Colonic mucosa (tissue), 4 donors: Measurements from ENCODE around the gene NAPA. TPM values are rescaled to one million over a fixed set of nuclear protein-coding genes. Genes with fewer than 3 reads are reported as not detected.

Experiments used
- DNase-seq: peaks from one replicate; pipeline ENCODE4 v3.0.0-alpha.2; 2020
- H3K27ac ChIP-seq: fragments of 200-600 bp; one replicate; pipeline ENCODE4 v1.8.0; 2021
- H3K27me3 ChIP-seq: fragments of 200-600 bp; one replicate; pipeline ENCODE4 v1.8.0; 2021
- H3K36me3 ChIP-seq: fragments of 200-600 bp; one replicate; pipeline ENCODE4 v1.8.0; 2021
- H3K4me1 ChIP-seq: fragments of 200-600 bp; one replicate; pipeline ENCODE4 v1.8.0; 2021; ENCODE audit warnings: mild to moderate bottlenecking
- H3K4me3 ChIP-seq: fragments of 200-600 bp; one replicate; pipeline ENCODE4 v1.8.0; 2021
- H3K9ac ChIP-seq, 2 donors: one replicate each; pipeline ENCODE4 v1.7.0; 2013; ENCODE audit warnings: control low read depth in 2 of 2, low read depth in 2 of 2, low read length in 2 of 2
- H3K9me3 ChIP-seq: fragments of 200-600 bp; one replicate; pipeline ENCODE4 v1.8.0; 2021
- intact Hi-C: fragments of 100-400 bp; cut with DNase I; formaldehyde crosslinking; loops from one replicate; pipeline ENCODE4 v1.14.1; 2022
- total RNA-seq, 2 donors: library from RNA; stranded (reverse); fragmentation: NEBNext Ultra II Directional in 1 of 2; extraction: Animal tissue kit (Norgen Biotek cat#: 25700) in 1 of 2; gene quantifications; one replicate each; pipeline ENCODE4 v1.2.1, GENCODE V29; 2021
- TF ChIP-seq, protein P1 (sequence below): fragments of 200-600 bp; IDR thresholded peaks from one replicate; pipeline ENCODE4 v1.8.0; 2022; ENCODE audit warnings: antibody characterized with exemption, mild to moderate bottlenecking
- donor health status: healthy.
- donor health status: DM: no; HTN: no; CAD: no.
- donor health status: DM: no; HTN: no; CAD: no.

NAPA gene
- total RNA-seq, 2 donors from 2014 or later = 111 to 115 TPM

DNA sequence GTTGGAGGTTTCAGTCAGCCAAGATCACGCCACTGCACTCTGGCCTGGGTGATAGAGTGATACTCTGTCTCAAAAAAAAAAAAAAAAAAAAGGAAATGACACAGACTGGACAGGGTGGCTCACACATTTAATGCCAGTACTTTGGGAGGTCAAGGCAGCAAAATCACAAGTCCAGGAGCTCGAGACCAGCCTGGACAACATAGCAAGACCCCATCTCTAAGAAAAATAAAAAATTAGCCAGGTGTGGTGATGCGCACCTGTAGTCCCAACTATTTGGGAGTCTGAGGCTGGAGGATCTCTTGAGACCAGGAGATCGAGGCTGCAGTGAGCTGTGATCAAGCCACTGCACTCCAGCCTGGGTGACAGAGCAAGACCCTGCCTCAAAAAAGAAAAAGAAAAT is 22.6 kb upstream of the NAPA start:
- intact Hi-C loops = no loop called here
- Histone ChIP-seq H3K9me3 (no peaks in the 10 kb centered on the region), H3K9ac (no peak overlapping the region), H3K4me1 (no peaks in the 10 kb centered on the region), H3K36me3 (no peaks in the 10 kb centered on the region), H3K27me3 (no peaks in the 10 kb centered on the region), H3K27ac (no peak overlapping the region), H3K4me3 (no peak overlapping the region)
- DNase-seq = no peak
- TF ChIP-seq, protein P1, sequence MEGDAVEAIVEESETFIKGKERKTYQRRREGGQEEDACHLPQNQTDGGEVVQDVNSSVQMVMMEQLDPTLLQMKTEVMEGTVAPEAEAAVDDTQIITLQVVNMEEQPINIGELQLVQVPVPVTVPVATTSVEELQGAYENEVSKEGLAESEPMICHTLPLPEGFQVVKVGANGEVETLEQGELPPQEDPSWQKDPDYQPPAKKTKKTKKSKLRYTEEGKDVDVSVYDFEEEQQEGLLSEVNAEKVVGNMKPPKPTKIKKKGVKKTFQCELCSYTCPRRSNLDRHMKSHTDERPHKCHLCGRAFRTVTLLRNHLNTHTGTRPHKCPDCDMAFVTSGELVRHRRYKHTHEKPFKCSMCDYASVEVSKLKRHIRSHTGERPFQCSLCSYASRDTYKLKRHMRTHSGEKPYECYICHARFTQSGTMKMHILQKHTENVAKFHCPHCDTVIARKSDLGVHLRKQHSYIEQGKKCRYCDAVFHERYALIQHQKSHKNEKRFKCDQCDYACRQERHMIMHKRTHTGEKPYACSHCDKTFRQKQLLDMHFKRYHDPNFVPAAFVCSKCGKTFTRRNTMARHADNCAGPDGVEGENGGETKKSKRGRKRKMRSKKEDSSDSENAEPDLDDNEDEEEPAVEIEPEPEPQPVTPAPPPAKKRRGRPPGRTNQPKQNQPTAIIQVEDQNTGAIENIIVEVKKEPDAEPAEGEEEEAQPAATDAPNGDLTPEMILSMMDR = no peak

DNA sequence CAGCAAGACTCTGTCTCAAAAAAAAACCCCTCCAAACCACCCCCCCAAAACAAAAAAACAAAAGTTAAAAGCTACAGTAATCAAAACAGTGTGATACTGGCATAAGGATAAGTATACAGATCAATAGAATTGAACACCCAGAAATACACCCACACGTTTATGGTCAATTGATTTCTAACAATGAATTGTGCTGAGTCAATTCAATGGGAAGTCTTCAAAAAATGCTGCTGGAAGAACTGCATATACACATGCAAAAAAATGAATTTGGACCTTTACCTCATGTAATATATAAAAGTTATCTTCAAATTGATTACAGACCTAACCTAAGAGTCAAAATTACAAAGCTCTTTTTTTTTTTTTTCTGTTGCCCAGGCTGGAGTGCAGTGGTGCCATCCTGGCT is 19.8 kb upstream of the NAPA start:
- Histone ChIP-seq H3K9me3 (no peaks in the 10 kb centered on the region), H3K27ac (no peak overlapping the region), H3K4me1 (no peaks in the 10 kb centered on the region), H3K4me3 (no peak overlapping the region), H3K36me3 (no peaks in the 10 kb centered on the region), H3K27me3 (no peaks in the 10 kb centered on the region), H3K9ac (no peak overlapping the region)
- intact Hi-C loops = no loop called here
- TF ChIP-seq, protein P1 = no peak
- no peak for DNase-seq

DNA sequence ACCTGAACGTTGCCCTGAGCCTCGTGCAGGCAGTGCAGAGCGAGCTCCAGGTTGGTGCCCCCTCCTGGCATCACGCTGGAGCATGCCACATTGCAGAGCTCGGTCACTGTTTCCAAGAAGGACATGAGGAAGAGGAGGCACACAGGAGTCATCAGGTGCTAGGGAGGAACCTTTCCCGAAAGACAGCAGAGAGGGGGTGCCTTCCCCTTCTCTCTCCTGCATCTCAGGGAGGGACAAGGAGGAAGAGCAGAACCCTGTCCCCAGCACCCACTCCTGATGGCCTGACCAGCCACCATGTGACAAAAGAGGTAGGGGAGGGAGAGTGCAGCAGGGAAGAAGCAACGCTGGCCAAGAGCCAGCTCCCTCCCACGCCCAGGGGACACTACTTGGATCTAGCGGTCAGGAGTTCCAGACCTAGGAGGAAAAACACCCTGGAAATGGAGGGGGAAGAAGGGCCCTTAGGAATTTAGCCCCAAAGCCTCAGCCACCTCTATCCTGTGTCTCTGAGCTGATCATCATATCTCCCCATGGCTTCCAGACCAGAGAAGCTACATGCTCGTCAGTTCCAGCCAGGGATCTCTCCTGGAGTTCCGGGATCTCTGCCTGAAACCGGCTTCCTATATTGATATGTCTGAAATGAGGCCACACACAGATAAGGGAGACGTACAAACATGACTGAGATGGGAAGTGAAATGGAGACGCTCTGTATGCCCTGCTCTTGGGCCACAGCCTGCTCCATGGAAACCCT is 17.0 kb upstream of the NAPA start:
- Histone ChIP-seq H3K9ac (no peak overlapping the region), H3K27ac (no peak overlapping the region), H3K4me3 (no peak overlapping the region), H3K27me3 (no peaks in the 10 kb centered on the region), H3K9me3 (no peaks in the 10 kb centered on the region), H3K36me3 (no peaks in the 10 kb centered on the region), H3K4me1 (no peaks in the 10 kb centered on the region)
- TF ChIP-seq, protein P1 = no peak
- DNase-seq = no peak
- intact Hi-C loops = no loop called here

DNA sequence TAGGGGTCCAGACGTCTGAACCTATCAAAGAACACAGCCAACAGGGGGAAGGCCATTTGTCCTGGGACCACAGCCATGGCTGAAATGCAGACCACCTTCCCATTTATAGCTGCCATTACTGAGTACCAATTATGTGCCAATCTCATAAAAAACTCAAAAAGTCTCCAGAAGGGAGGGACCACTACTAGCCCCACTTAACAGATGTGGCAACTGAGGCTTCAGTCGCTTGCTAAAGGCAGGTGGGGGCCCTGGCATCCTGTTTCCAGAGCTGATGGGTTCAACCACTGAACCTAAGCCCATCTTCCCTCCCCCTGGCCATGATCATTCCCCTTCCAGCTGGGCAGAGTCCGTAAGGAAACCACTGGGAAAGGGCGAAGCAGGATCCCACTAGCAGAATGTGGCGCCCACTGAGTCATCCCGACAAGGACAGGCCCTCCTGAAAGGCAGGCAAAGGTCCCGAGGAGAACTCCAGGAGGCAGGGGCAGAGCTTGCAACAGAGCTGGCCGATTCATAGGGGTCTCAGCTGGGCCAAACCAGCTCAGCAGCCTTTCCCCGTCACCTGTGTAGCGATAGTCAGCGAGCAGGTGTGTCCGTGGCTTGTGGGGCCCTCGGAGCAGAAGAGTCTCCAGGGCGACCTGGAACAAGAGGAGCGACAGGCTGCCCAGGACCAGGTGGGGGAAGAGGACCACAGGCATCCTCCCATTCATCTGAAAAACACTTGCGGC is 14.3 kb upstream of the NAPA start:
- Histone ChIP-seq H3K9ac (no peak overlapping the region), H3K4me3 (no peak overlapping the region), H3K27me3 (no peaks in the 10 kb centered on the region), H3K36me3 (no peaks in the 10 kb centered on the region), H3K4me1 (no peaks in the 10 kb centered on the region), H3K27ac (no peak overlapping the region), H3K9me3 (no peaks in the 10 kb centered on the region)
- intact Hi-C loops = no loop called here
- TF ChIP-seq, protein P1 = no peak
- no peak for DNase-seq

DNA sequence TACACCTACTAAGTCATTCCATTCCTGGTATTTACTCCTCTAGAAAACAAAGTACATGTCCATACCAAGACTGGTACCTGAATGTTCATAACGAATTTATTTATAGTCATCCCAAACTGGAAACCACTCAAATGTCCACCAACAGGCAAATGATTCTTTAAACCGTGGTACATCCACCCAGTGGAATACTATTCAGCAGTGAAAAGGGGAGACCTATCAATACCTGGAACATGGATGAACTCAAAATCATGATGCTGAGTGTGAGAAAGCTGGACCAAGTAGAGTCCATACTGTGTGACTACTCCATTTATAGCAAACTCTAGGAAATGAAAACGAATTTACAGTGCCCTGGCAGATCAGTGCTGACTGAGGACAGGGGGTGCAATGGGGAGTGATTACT is 11.9 kb upstream of the NAPA start:
- Histone ChIP-seq H3K4me1 (no peaks in the 10 kb centered on the region), H3K27ac (no peak overlapping the region), H3K27me3 (no peaks in the 10 kb centered on the region), H3K9me3 (no peaks in the 10 kb centered on the region), H3K36me3 (no peaks in the 10 kb centered on the region), H3K4me3 (no peak overlapping the region), H3K9ac (no peak overlapping the region)
- intact Hi-C loops = no loop called here
- no peak for DNase-seq
- TF ChIP-seq, protein P1 = no peak
